Gastrocnemius medialis (tissue), 4 donors: Measurements from ENCODE around the gene PHF21B.

Experiments used
- POLR2A ChIP-seq, 2 donors: fragments of 450-650 bp; IDR thresholded peaks; one replicate each; pipeline ENCODE4 v1.6.1; 2017; ENCODE audit warnings: antibody characterized with exemption in 2 of 2, mild to moderate bottlenecking in 2 of 2, moderate library complexity in 2 of 2
- TF ChIP-seq, protein P1 (sequence below), 5 experiments: fragments of 450-650 bp in 3 of 5; fragments of 200-600 bp in 2 of 5; sonication (generic) in 2 of 5; IDR thresholded peaks in 4 of 5; conservative IDR thresholded peaks in 1 of 5; 1 replicate in 4 of 5; 2 replicates in 1 of 5; pipeline ENCODE4 v1.5.1; 2016 to 2019; ENCODE audit warnings: antibody characterized with exemption in 5 of 5, mild to moderate bottlenecking in 3 of 5, moderate library complexity in 3 of 5

DNA sequence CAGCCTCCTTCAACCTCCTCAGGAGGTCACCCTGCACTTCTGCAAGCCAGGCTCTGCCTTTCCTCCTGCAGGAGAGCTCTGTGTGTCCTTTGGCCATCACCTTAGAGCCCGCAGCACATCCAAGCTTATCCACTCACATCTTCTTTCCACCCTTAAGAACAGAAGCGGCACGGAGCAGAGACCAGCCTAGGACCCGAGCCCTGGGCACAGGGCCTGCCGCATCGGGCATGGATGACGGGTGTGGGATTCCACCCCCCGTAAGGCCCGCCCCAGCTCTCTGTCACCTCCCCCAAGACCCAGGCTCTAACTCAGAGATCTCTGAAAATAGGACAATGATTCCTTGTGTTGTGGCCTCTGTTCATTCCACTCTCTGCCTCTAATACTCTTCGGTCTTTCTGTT is 42.1 kb upstream of the PHF21B start:
- no peak for TF ChIP-seq POLR2A (IDR thresholded peaks at IDR 0.05)
- TF ChIP-seq, protein P1, sequence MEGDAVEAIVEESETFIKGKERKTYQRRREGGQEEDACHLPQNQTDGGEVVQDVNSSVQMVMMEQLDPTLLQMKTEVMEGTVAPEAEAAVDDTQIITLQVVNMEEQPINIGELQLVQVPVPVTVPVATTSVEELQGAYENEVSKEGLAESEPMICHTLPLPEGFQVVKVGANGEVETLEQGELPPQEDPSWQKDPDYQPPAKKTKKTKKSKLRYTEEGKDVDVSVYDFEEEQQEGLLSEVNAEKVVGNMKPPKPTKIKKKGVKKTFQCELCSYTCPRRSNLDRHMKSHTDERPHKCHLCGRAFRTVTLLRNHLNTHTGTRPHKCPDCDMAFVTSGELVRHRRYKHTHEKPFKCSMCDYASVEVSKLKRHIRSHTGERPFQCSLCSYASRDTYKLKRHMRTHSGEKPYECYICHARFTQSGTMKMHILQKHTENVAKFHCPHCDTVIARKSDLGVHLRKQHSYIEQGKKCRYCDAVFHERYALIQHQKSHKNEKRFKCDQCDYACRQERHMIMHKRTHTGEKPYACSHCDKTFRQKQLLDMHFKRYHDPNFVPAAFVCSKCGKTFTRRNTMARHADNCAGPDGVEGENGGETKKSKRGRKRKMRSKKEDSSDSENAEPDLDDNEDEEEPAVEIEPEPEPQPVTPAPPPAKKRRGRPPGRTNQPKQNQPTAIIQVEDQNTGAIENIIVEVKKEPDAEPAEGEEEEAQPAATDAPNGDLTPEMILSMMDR (IDR thresholded peaks at IDR 0.05 in 4 of 5, conservative IDR thresholded peaks at IDR 0.05 in 1 of 5), result no peak
